ENCODE results near the gene CYTH1.
"Not testable (repeated sequence)": the region's sequence is repeated elsewhere in the genome, so short reads cannot be mapped to it uniquely, and the experiment has no call there.

The CYTH1 gene

GRCh38 chr17:78779850-78780249 is 2.2 kb downstream of the CYTH1 start:
- no peaks in the 10 kb centered on the region for H3K9me3 ChIP-seq (ENCODE audit: control insufficient read depth, insufficient read depth, low read depth, low read length)
- ChIA-PET POLR2A (interaction anchor here (0.5 kb wide), 1 partner anchor 14 kb away, joined by 4 read pairs; no protein-coding TSS in a partner anchor), CTCF (interaction anchor here (0.9 kb wide), 1 partner anchor 12 kb away, joined by 3 read pairs; no protein-coding TSS in a partner anchor)
- H3K4me1 ChIP-seq (ENCODE audit: control insufficient read depth, insufficient read depth, low read length): peaks cover 2% of the 10 kb centered on the region
- H3K4me3 ChIP-seq (ENCODE audit: low read depth, low read length): no peak overlapping the region
- no peak overlapping the region for H3K27ac ChIP-seq (ENCODE audit: extremely low read depth, low read depth, low read length)
- TF ChIP-seq ZNF302 (tag by site-specific recombination; IDR thresholded peaks at IDR 0.05; ENCODE audit: low read depth): no peak
- 0 out of 2 replicates have a peak, but pooled peaks have one; percentile 14 for TF ChIP-seq ZIC2 (tag by site-specific recombination; IDR thresholded peaks at IDR 0.05)
- TF ChIP-seq FEZF1 (tag by site-specific recombination; IDR thresholded peaks at IDR 0.05): peak; percentile 77
- no peaks in the 10 kb centered on the region; a peak in 1 of 3 replicates for H3K36me3 ChIP-seq (ENCODE audit: control insufficient read depth in 2 of 2, insufficient read depth in 1 of 2, low read length in 2 of 2)

- H3K9me3 ChIP-seq (ENCODE audit: control insufficient read depth, insufficient read depth, low read depth, low read length); CTCF ChIA-PET; H3K4me3 ChIP-seq (ENCODE audit: low read depth, low read length); H3K27ac ChIP-seq (ENCODE audit: extremely low read depth, low read depth, low read length); H3K4me1 ChIP-seq (ENCODE audit: control insufficient read depth, insufficient read depth, low read length); POLR2A ChIA-PET; H3K36me3 ChIP-seq (ENCODE audit: control insufficient read depth in 2 of 2, insufficient read depth in 1 of 2, low read length in 2 of 2): not testable (repeated sequence)
- TF ChIP-seq ZNF692 (tag by site-specific recombination; IDR thresholded peaks at IDR 0.05): 0 out of 2 replicates have a peak, but pooled peaks have one; percentile 41
- peak; percentile 70; the same call in 1 of the 2 replicates for TF ChIP-seq ZFP69B (tag by site-specific recombination; IDR thresholded peaks at IDR 0.05)
Observed at GRCh38 chr17:78779286-78779651, 2.8 kb downstream of the CYTH1 start.

DNA sequence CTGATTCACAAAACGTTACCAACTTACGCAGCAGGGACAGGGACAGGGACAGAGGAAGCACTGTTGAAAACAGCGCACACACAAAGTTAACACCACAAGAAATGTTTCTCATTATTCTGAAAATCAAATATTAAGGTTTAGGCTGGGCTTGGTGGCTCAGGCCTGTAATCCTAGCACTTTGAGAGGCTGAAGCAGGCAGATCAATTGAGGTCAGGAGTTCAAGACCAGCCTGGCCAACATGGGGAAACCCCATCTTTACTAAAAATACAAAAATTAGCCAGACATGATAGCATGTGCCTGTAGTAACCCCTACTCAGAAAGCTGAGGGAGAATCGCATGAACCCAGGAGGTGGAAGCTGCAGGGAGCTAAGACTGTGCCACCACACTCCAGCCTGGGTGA is 4.2 kb downstream of the CYTH1 start:
- TF ChIP-seq ZFP41 (tag by site-specific recombination; IDR thresholded peaks at IDR 0.05; ENCODE audit: borderline replicate concordance) (no peak), GLI2 (tag by site-specific recombination; IDR thresholded peaks at IDR 0.05; ENCODE audit: borderline replicate concordance, low read depth) (no peak), ZNF175 (tag by site-specific recombination; IDR thresholded peaks at IDR 0.05) (no peak), ZNF132 (tag by site-specific recombination; IDR thresholded peaks at IDR 0.05; ENCODE audit: borderline replicate concordance) (no peak), ZNF202 (tag by site-specific recombination; IDR thresholded peaks at IDR 0.05; ENCODE audit: borderline replicate concordance) (no peak), GLIS1 (tag by site-specific recombination; IDR thresholded peaks at IDR 0.05) (no peak), ZNF223 (tag by site-specific recombination; IDR thresholded peaks at IDR 0.05) (no peak), ZNF146 (tag by site-specific recombination; IDR thresholded peaks at IDR 0.05) (no peak), ZNF549 (tag by site-specific recombination; IDR thresholded peaks at IDR 0.05) (no peak), GFI1B (tag by site-specific recombination; IDR thresholded peaks at IDR 0.05) (no peak), ZSCAN18 (tag by site-specific recombination; IDR thresholded peaks at IDR 0.05) (no peak), ZSCAN16 (tag by site-specific recombination; IDR thresholded peaks at IDR 0.05) (no peak), ZNF148 (tag by site-specific recombination; IDR thresholded peaks at IDR 0.05; ENCODE audit: borderline replicate concordance) (no peak), ZNF571 (tag by site-specific recombination; IDR thresholded peaks at IDR 0.05) (no peak), PRDM6 (tag by site-specific recombination; IDR thresholded peaks at IDR 0.05) (no peak), SCRT2 (tag by site-specific recombination; IDR thresholded peaks at IDR 0.05) (no peak)
- no peak overlapping the region for H3K27ac ChIP-seq (ENCODE audit: extremely low read depth, low read depth, low read length)
- no peaks in the 10 kb centered on the region; a peak in 1 of 3 replicates for H3K36me3 ChIP-seq (ENCODE audit: control insufficient read depth in 2 of 2, insufficient read depth in 1 of 2, low read length in 2 of 2)
- peaks cover 9% of the 10 kb centered on the region for H3K4me1 ChIP-seq (ENCODE audit: control insufficient read depth, insufficient read depth, low read length)
- no peaks in the 10 kb centered on the region for H3K9me3 ChIP-seq (ENCODE audit: control insufficient read depth, insufficient read depth, low read depth, low read length)
- ChIA-PET CTCF (interaction anchor here (0.6 kb wide), 1 partner anchor 947 kb away, joined by 3 read pairs; no protein-coding TSS in a partner anchor), POLR2A (interaction anchor here (0.7 kb wide), 1 partner anchor 62 kb away, joined by 4 read pairs; no protein-coding TSS in a partner anchor)
- no peak overlapping the region for H3K4me3 ChIP-seq (ENCODE audit: low read depth, low read length)

All from HEK293 (cell line).